ENCODE results near the gene RBPMS2. TPM values are rescaled to one million over a fixed set of nuclear protein-coding genes. Genes with fewer than 3 reads are reported as not detected.

Gene RBPMS2
- total and polyA plus RNA-seq, 4 donors = 0.42 to 7.9 (median 2.4) TPM

DNA sequence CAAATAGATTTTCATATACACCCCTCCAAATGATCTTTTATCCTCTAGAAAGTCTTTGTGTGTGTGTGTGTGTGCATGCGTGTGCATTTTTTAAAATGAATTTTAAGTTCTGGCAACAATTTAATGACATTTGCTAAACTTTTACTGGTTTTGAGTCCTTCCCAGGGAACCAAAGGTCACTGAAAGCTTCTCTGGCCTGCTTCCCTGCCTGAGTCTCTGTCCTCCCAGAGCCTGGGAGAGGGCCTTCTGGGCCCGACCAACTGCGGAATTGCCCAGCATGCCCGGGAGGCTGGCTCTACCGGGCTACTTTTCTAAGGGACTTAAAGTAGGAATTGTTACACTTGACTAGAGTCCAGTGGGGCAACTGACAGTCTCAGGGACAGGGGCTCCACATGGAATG, 7.4 kb upstream of the RBPMS2 start:
- TF ChIP-seq HNF4A (conservative IDR thresholded peaks at IDR 0.05) (peak; percentile 64 to 74), GABPA (IDR thresholded peaks at IDR 0.05 in 1 of 2, conservative IDR thresholded peaks at IDR 0.05 in 1 of 2) (peak in 1 of 2 donors; percentile 12), TAF1 (conservative IDR thresholded peaks at IDR 0.05) (no peak), YY1 (IDR thresholded peaks at IDR 0.05) (peak; percentile 34), SP1 (IDR thresholded peaks at IDR 0.05) (peak; percentile 70), NR2F2 (IDR thresholded peaks at IDR 0.05) (peak; percentile 69), RXRA (IDR thresholded peaks at IDR 0.05) (peak; percentile 42 to 44)
- TF ChIP-seq, protein P1, sequence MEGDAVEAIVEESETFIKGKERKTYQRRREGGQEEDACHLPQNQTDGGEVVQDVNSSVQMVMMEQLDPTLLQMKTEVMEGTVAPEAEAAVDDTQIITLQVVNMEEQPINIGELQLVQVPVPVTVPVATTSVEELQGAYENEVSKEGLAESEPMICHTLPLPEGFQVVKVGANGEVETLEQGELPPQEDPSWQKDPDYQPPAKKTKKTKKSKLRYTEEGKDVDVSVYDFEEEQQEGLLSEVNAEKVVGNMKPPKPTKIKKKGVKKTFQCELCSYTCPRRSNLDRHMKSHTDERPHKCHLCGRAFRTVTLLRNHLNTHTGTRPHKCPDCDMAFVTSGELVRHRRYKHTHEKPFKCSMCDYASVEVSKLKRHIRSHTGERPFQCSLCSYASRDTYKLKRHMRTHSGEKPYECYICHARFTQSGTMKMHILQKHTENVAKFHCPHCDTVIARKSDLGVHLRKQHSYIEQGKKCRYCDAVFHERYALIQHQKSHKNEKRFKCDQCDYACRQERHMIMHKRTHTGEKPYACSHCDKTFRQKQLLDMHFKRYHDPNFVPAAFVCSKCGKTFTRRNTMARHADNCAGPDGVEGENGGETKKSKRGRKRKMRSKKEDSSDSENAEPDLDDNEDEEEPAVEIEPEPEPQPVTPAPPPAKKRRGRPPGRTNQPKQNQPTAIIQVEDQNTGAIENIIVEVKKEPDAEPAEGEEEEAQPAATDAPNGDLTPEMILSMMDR (IDR thresholded peaks at IDR 0.05; ENCODE audit: low read depth, low read length, missing input control) = no peak
- no peaks in the 10 kb centered on the region for H3K36me3 ChIP-seq (ENCODE audit: control insufficient read depth in 4 of 4, insufficient read depth in 3 of 4, low read depth in 1 of 4, low read length in 3 of 4)
- no peaks in the 10 kb centered on the region for H3K9me3 ChIP-seq (ENCODE audit: control insufficient read depth in 4 of 4, low read length in 3 of 4)
- no peak overlapping the region for H3K4me3 ChIP-seq (ENCODE audit: low read depth in 1 of 3, low read length in 3 of 3)
- no peak for DNase-seq (ENCODE audit: low spot score)
- peak overlapping the region; percentile 31 to 46 for H3K27ac ChIP-seq (ENCODE audit: low read depth in 1 of 2, low read length in 2 of 2)
- H3K27me3 ChIP-seq (ENCODE audit: control insufficient read depth in 4 of 4, insufficient read depth in 4 of 4, low read length in 3 of 4) = no peaks in the 10 kb centered on the region
- WGBS = 37% methylated on average over 5 of the region's 5 CpGs
- peak overlapping the region; percentile 12 to 47 for H3K9ac ChIP-seq (ENCODE audit: low read depth in 1 of 2, low read length in 2 of 2)
- H3K4me1 ChIP-seq (ENCODE audit: control insufficient read depth in 4 of 4, insufficient read depth in 4 of 4, low read length in 3 of 4) = peaks cover 10 to 34% (median 31%) of the 10 kb centered on the region in 4 donors

DNA sequence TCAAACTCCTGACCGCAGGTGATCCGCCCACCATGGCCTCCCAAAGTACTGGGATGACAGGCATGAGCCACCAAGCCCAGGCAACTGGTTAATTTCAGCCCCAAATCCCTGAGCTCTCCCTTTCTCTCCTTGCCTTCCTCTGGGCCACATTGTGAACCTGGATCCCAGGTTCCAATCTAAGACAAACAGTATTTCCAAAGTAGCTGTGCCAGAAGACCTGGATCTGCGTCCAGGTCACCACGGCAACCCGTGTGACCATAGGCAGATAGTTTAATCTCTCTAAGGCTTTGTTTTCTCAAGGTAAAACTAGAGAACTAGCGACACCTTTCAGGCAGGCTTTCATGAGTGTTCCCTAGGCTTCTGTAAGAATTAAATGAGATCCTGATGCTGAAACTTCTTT, 5.9 kb upstream of the RBPMS2 start:
- 54% methylated on average over 6 of the region's 6 CpGs for WGBS
- Histone ChIP-seq H3K4me1 (ENCODE audit: control insufficient read depth in 4 of 4, insufficient read depth in 4 of 4, low read length in 3 of 4) (peaks cover 10 to 34% (median 31%) of the 10 kb centered on the region in 4 donors), H3K27ac (ENCODE audit: low read depth in 1 of 2, low read length in 2 of 2) (no peak overlapping the region), H3K9me3 (ENCODE audit: control insufficient read depth in 4 of 4, low read length in 3 of 4) (no peaks in the 10 kb centered on the region), H3K27me3 (ENCODE audit: control insufficient read depth in 4 of 4, insufficient read depth in 4 of 4, low read length in 3 of 4) (no peaks in the 10 kb centered on the region), H3K4me3 (ENCODE audit: low read depth in 1 of 3, low read length in 3 of 3) (no peak overlapping the region), H3K36me3 (ENCODE audit: control insufficient read depth in 4 of 4, insufficient read depth in 3 of 4, low read depth in 1 of 4, low read length in 3 of 4) (no peaks in the 10 kb centered on the region), H3K9ac (ENCODE audit: low read depth in 1 of 2, low read length in 2 of 2) (no peak overlapping the region)
- TF ChIP-seq FOXA2 (IDR thresholded peaks at IDR 0.05) (no peak), NR2F2 (IDR thresholded peaks at IDR 0.05) (no peak), TAF1 (conservative IDR thresholded peaks at IDR 0.05) (no peak), FOXA1 (IDR thresholded peaks at IDR 0.05) (no peak), HNF4A (conservative IDR thresholded peaks at IDR 0.05) (peak; percentile 67 to 73)
- TF ChIP-seq, protein P2, sequence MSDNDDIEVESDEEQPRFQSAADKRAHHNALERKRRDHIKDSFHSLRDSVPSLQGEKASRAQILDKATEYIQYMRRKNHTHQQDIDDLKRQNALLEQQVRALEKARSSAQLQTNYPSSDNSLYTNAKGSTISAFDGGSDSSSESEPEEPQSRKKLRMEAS (IDR thresholded peaks at IDR 0.05) = no peak
- DNase-seq (ENCODE audit: low spot score) = no peak

DNA sequence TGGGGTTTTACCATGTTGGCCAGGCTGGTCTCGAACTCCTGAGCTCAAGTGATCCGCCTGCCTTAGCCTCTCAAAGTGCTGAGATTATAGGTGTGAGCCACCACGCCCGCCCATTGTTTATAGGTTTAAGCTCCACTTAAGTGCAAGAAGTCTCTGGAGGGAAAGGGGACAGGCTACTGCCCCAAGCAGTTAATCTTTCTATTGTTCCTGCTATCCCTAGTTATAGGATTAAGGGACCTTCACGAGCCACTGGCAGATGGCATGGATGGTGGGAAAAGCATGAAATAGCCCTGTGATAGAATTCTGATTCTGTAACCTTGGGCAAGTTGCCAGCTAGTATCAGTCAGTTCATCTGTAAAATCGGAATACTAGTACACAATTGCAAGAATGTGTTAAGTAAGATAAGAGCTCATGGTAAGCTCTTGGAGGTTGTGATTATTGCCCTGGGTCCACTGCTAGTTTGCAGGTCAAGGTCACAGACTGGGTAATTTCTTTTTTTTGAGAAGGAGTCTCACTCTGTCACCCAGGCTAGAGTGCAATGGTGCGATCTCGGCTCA, 5.3 kb upstream of the RBPMS2 start:
- TF ChIP-seq FOXA1 (IDR thresholded peaks at IDR 0.05) = no peak
- no peaks in the 10 kb centered on the region for H3K27me3 ChIP-seq (ENCODE audit: control insufficient read depth in 4 of 4, insufficient read depth in 4 of 4, low read length in 3 of 4)
- H3K9me3 ChIP-seq (ENCODE audit: control insufficient read depth in 4 of 4, low read length in 3 of 4) = no peaks in the 10 kb centered on the region
- WGBS = 82% methylated on average over 8 of the region's 8 CpGs
- no peak overlapping the region for H3K27ac ChIP-seq (ENCODE audit: low read depth in 1 of 2, low read length in 2 of 2)
- no peak overlapping the region for H3K4me3 ChIP-seq (ENCODE audit: low read depth in 1 of 3, low read length in 3 of 3)
- H3K4me1 ChIP-seq (ENCODE audit: control insufficient read depth in 4 of 4, insufficient read depth in 4 of 4, low read length in 3 of 4) = peaks cover 10 to 38% (median 32%) of the 10 kb centered on the region in 4 donors
- DNase-seq (ENCODE audit: low spot score) = no peak
- no peaks in the 10 kb centered on the region for H3K36me3 ChIP-seq (ENCODE audit: control insufficient read depth in 4 of 4, insufficient read depth in 3 of 4, low read depth in 1 of 4, low read length in 3 of 4)
- no peak overlapping the region for H3K9ac ChIP-seq (ENCODE audit: low read depth in 1 of 2, low read length in 2 of 2)

DNA sequence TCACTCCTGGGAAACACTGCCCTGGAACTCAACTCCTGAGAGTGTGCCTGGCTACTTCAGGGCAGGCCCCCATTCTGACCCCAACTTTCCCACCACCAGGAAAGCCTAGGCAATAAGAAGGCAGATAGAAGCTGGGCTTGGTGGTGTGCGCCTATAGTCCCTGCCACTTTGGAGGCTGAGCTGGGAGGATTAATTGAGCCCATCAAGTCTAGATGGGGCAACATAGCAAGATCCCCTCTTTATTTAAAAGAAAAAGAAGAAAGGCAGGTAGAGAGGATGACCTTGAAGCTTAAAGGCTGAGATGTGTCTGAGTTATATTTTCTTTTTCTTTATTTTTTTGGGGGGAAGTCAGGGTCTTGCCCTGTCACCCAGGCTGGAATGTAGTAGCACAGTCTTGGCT, 4.2 kb upstream of the RBPMS2 start:
- no peak overlapping the region for H3K9ac ChIP-seq (ENCODE audit: low read depth in 1 of 2, low read length in 2 of 2)
- H3K4me3 ChIP-seq (ENCODE audit: low read depth in 1 of 3, low read length in 3 of 3) = no peak overlapping the region
- no peaks in the 10 kb centered on the region for H3K27me3 ChIP-seq (ENCODE audit: control insufficient read depth in 4 of 4, insufficient read depth in 4 of 4, low read length in 3 of 4)
- no peak overlapping the region for H3K27ac ChIP-seq (ENCODE audit: low read depth in 1 of 2, low read length in 2 of 2)
- WGBS = 95% methylated on average over 1 of the region's 1 CpG
- H3K9me3 ChIP-seq (ENCODE audit: control insufficient read depth in 4 of 4, low read length in 3 of 4) = no peaks in the 10 kb centered on the region
- no peak for DNase-seq (ENCODE audit: low spot score)
- H3K36me3 ChIP-seq (ENCODE audit: control insufficient read depth in 4 of 4, insufficient read depth in 3 of 4, low read depth in 1 of 4, low read length in 3 of 4) = no peaks in the 10 kb centered on the region
- TF ChIP-seq HNF4A (conservative IDR thresholded peaks at IDR 0.05) (no peak), JUND (IDR thresholded peaks at IDR 0.05) (no peak)
- TF ChIP-seq, protein P1 (IDR thresholded peaks at IDR 0.05; ENCODE audit: low read depth, low read length, missing input control) = no peak
- TF ChIP-seq, protein P3, sequence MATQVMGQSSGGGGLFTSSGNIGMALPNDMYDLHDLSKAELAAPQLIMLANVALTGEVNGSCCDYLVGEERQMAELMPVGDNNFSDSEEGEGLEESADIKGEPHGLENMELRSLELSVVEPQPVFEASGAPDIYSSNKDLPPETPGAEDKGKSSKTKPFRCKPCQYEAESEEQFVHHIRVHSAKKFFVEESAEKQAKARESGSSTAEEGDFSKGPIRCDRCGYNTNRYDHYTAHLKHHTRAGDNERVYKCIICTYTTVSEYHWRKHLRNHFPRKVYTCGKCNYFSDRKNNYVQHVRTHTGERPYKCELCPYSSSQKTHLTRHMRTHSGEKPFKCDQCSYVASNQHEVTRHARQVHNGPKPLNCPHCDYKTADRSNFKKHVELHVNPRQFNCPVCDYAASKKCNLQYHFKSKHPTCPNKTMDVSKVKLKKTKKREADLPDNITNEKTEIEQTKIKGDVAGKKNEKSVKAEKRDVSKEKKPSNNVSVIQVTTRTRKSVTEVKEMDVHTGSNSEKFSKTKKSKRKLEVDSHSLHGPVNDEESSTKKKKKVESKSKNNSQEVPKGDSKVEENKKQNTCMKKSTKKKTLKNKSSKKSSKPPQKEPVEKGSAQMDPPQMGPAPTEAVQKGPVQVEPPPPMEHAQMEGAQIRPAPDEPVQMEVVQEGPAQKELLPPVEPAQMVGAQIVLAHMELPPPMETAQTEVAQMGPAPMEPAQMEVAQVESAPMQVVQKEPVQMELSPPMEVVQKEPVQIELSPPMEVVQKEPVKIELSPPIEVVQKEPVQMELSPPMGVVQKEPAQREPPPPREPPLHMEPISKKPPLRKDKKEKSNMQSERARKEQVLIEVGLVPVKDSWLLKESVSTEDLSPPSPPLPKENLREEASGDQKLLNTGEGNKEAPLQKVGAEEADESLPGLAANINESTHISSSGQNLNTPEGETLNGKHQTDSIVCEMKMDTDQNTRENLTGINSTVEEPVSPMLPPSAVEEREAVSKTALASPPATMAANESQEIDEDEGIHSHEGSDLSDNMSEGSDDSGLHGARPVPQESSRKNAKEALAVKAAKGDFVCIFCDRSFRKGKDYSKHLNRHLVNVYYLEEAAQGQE (IDR thresholded peaks at IDR 0.05) = no peak
- peaks cover 10 to 38% (median 33%) of the 10 kb centered on the region in 4 donors for H3K4me1 ChIP-seq (ENCODE audit: control insufficient read depth in 4 of 4, insufficient read depth in 4 of 4, low read length in 3 of 4)

All from liver (tissue), 9 donors.